Measurements from ENCODE around the gene PAPPA2. TPM values are rescaled to one million over a fixed set of nuclear protein-coding genes. Genes with fewer than 3 reads are reported as not detected.

The PAPPA2 gene
- total and polyA plus RNA-seq, 9 of the 15 experiments (the other 6 are each of a cell fraction or from before 2014, with no cell fraction given), result 0.01 to 0.15 (median 0.05) TPM; not detected in 2

- TF ChIP-seq ZBTB34 (CRISPR knock-in tag; IDR thresholded peaks at IDR 0.05), result no peak
- TF ChIP-seq ZNF699 (CRISPR knock-in tag; IDR thresholded peaks at IDR 0.05; ENCODE audit: insufficient replicate concordance), result no peak
- TF ChIP-seq CBFA2T3 (IDR thresholded peaks at IDR 0.05), result peak; percentile 34
- TF ChIP-seq NCOR1 (IDR thresholded peaks at IDR 0.05), result no peak
- no peak for TF ChIP-seq ZZZ3 (IDR thresholded peaks at IDR 0.05)
- TF ChIP-seq TRIM24 (IDR thresholded peaks at IDR 0.05), result peak in 1 of 2 experiments; percentile 53; a peak in 1 of 4 replicates
- TF ChIP-seq SMAD2 (IDR thresholded peaks at IDR 0.05; ENCODE audit: low read depth, low read length), result no peak
- no peak for TF ChIP-seq ZNF445 (CRISPR knock-in tag; IDR thresholded peaks at IDR 0.05; ENCODE audit: low read depth)
- TF ChIP-seq HDAC8 (tag; IDR thresholded peaks at IDR 0.05), result no peak
- TF ChIP-seq TCFL5 (CRISPR knock-in tag; conservative IDR thresholded peaks at IDR 0.05), result no peak
- TF ChIP-seq SNRNP70 (optimal IDR thresholded peaks at IDR 0.05; ENCODE audit: low read depth, low read length), result no peak
- no peak for TF ChIP-seq NCOA1 (IDR thresholded peaks at IDR 0.05; ENCODE audit: low read depth)
- no peak for TF ChIP-seq USF2 (CRISPR knock-in tag; IDR thresholded peaks at IDR 0.05)
- TF ChIP-seq TBP (optimal IDR thresholded peaks at IDR 0.05; ENCODE audit: low read depth, low read length), result no peak
- TF ChIP-seq CBX1 (IDR thresholded peaks at IDR 0.05; ENCODE audit: low read depth), result no peak
- no peak for TF ChIP-seq MCM5 (IDR thresholded peaks at IDR 0.05; ENCODE audit: low read depth)
- TF ChIP-seq SMARCA4 (IDR thresholded peaks at IDR 0.05), result peak; percentile 15; the same call in 1 of the 2 replicates
- TF ChIP-seq ZFPM2 (CRISPR knock-in tag; IDR thresholded peaks at IDR 0.05), result no peak
- no peak for TF ChIP-seq ETS2 (tag; IDR thresholded peaks at IDR 0.05; ENCODE audit: borderline replicate concordance, poor library complexity, severe bottlenecking)
- TF ChIP-seq, protein P1, sequence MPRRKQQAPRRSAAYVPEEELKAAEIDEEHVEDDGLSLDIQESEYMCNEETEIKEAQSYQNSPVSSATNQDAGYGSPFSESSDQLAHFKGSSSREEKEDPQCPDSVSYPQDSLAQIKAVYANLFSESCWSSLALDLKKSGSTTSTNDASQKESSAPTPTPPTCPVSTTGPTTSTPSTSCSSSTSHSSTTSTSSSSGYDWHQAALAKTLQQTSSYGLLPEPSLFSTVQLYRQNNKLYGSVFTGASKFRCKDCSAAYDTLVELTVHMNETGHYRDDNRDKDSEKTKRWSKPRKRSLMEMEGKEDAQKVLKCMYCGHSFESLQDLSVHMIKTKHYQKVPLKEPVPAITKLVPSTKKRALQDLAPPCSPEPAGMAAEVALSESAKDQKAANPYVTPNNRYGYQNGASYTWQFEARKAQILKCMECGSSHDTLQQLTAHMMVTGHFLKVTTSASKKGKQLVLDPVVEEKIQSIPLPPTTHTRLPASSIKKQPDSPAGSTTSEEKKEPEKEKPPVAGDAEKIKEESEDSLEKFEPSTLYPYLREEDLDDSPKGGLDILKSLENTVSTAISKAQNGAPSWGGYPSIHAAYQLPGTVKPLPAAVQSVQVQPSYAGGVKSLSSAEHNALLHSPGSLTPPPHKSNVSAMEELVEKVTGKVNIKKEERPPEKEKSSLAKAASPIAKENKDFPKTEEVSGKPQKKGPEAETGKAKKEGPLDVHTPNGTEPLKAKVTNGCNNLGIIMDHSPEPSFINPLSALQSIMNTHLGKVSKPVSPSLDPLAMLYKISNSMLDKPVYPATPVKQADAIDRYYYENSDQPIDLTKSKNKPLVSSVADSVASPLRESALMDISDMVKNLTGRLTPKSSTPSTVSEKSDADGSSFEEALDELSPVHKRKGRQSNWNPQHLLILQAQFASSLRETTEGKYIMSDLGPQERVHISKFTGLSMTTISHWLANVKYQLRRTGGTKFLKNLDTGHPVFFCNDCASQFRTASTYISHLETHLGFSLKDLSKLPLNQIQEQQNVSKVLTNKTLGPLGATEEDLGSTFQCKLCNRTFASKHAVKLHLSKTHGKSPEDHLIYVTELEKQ (CRISPR knock-in tag; IDR thresholded peaks at IDR 0.05), result no peak
- TF ChIP-seq, protein P2, sequence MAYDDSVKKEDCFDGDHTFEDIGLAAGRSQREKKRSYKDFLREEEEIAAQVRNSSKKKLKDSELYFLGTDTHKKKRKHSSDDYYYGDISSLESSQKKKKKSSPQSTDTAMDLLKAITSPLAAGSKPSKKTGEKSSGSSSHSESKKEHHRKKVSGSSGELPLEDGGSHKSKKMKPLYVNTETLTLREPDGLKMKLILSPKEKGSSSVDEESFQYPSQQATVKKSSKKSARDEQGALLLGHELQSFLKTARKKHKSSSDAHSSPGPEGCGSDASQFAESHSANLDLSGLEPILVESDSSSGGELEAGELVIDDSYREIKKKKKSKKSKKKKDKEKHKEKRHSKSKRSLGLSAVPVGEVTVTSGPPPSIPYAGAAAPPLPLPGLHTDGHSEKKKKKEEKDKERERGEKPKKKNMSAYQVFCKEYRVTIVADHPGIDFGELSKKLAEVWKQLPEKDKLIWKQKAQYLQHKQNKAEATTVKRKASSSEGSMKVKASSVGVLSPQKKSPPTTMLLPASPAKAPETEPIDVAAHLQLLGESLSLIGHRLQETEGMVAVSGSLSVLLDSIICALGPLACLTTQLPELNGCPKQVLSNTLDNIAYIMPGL (CRISPR knock-in tag; IDR thresholded peaks at IDR 0.05), result no peak
- TF ChIP-seq SMAD1 (IDR thresholded peaks at IDR 0.05; ENCODE audit: low read depth, low read length, partially characterized antibody), result no peak
These were observed 54.5 kb downstream of the PAPPA2 start (continued) for GRCh38 chr1:176517484-176517883.
